WTC11 (cell line): ENCODE results near the gene KRT5. TPM values are rescaled to one million over a fixed set of nuclear protein-coding genes. Genes with fewer than 3 reads are reported as not detected.
"Not testable (repeated sequence)": the region's sequence is repeated elsewhere in the genome, so short reads cannot be mapped to it uniquely, and the experiment has no call there.

Source experiments
- ATAC-seq: fragments of 200-7000 bp; cut with Tn5 transposase; 2 replicates; pipeline ENCODE4 v1.10.0; 2021; ENCODE audit warnings: mild to moderate bottlenecking, moderate library complexity
- CTCF ChIA-PET: fragments of 300-600 bp; sonication (Branson Sonifier 250); formaldehyde crosslinking; loops from one replicate; lab custom pipeline; 2021; ENCODE audit warnings: antibody characterized with exemption; lab: Charles Lee
- POLR2A ChIA-PET: fragments of 350-600 bp; sonication (Branson Sonifier 250); formaldehyde crosslinking; loops from one replicate; lab custom pipeline; 2021; ENCODE audit warnings: antibody characterized with exemption; lab: Charles Lee
- DNase-seq: peaks from one replicate; pipeline ENCODE4 v3.0.0; 2021; ENCODE audit warnings: low spot score
- H3K27ac Mint-ChIP-seq: 2 replicates; pipeline ENCODE4 v1.8.0; 2021; ENCODE audit warnings: mixed read lengths
- H3K27me3 Mint-ChIP-seq: 2 replicates; pipeline ENCODE4 v1.8.0; 2021; ENCODE audit warnings: low read depth, mild to moderate bottlenecking, moderate library complexity, mixed read lengths
- H3K36me3 Mint-ChIP-seq: 2 replicates; pipeline ENCODE4 v1.8.0; 2021; ENCODE audit warnings: mixed read lengths
- H3K4me1 Mint-ChIP-seq: 2 replicates; pipeline ENCODE4 v1.8.0; 2022; ENCODE audit warnings: mixed read lengths
- H3K4me3 Mint-ChIP-seq: 2 replicates; pipeline ENCODE4 v1.8.0; 2021; ENCODE audit warnings: mild to moderate bottlenecking, moderate library complexity, mixed read lengths
- H3K9me3 Mint-ChIP-seq: 2 replicates; pipeline ENCODE4 v1.8.0; 2021; ENCODE audit warnings: mixed read lengths
- ATF1 ChIP-seq: sonication (generic); formaldehyde crosslinking; IDR thresholded peaks from 2 replicates; pipeline ENCODE4 v1.8.1; 2023; ENCODE audit warnings: mild to moderate bottlenecking, moderate library complexity, missing genetic modification reagents
- CTCF ChIP-seq: fragments of 200-600 bp; IDR thresholded peaks from 2 replicates; pipeline ENCODE4 v1.8.0; 2022; ENCODE audit warnings: antibody characterized with exemption
- EMX1 ChIP-seq: fragments of 250-450 bp; sonication (Bioruptor Pico); IDR thresholded peaks from 2 replicates; pipeline ENCODE4 v1.8.0; 2021; ENCODE audit warnings: mild to moderate bottlenecking
- FOXJ3 ChIP-seq: sonication (generic); formaldehyde crosslinking; IDR thresholded peaks from 2 replicates; pipeline ENCODE4 v1.9.0; 2021; ENCODE audit warnings: missing genetic modification reagents, mild to moderate bottlenecking, borderline replicate concordance
- GRHL2 ChIP-seq: fragments of 250-450 bp; sonication (Bioruptor Pico); IDR thresholded peaks from 2 replicates; pipeline ENCODE4 v1.8.0; 2022; ENCODE audit warnings: mild to moderate bottlenecking, moderate library complexity; ENCODE audit not compliant: insufficient replicate concordance, severe bottlenecking
- HMGA2 ChIP-seq: fragments of 250-450 bp; sonication (Bioruptor Pico); IDR thresholded peaks from 2 replicates; pipeline ENCODE4 v1.4.0; 2021; ENCODE audit warnings: mild to moderate bottlenecking, moderate library complexity
- JUN ChIP-seq: sonication (generic); formaldehyde crosslinking; IDR thresholded peaks from 2 replicates; pipeline ENCODE4 v1.8.0; 2023; ENCODE audit warnings: mild to moderate bottlenecking, missing genetic modification reagents
- NFATC4 ChIP-seq: fragments of 250-450 bp; sonication (Bioruptor Pico); IDR thresholded peaks from 2 replicates; pipeline ENCODE4 v1.9.0; 2021; ENCODE audit warnings: mild to moderate bottlenecking
- OVOL2 ChIP-seq: fragments of 250-450 bp; sonication (Bioruptor Pico); IDR thresholded peaks from 2 replicates; pipeline ENCODE4 v1.9.0; 2021; ENCODE audit warnings: mild to moderate bottlenecking, borderline replicate concordance
- SMAD3 ChIP-seq: sonication (generic); formaldehyde crosslinking; IDR thresholded peaks from 2 replicates; pipeline ENCODE4 v1.8.0; 2022; ENCODE audit warnings: missing genetic modification reagents, mild to moderate bottlenecking, borderline replicate concordance
- USF1 ChIP-seq: sonication (generic); formaldehyde crosslinking; IDR thresholded peaks from 2 replicates; pipeline ENCODE4 v1.8.0; 2022; ENCODE audit warnings: mild to moderate bottlenecking, missing genetic modification reagents
- ZBTB43 ChIP-seq: sonication (generic); formaldehyde crosslinking; IDR thresholded peaks from 2 replicates; pipeline ENCODE4 v1.8.1; 2023; ENCODE audit warnings: mild to moderate bottlenecking, missing genetic modification reagents
- ZNF138 ChIP-seq: sonication (generic); formaldehyde crosslinking; conservative IDR thresholded peaks from 2 replicates; pipeline ENCODE4 v1.8.1; 2022; ENCODE audit warnings: mild to moderate bottlenecking, moderate library complexity, missing genetic modification reagents
- ZNF263 ChIP-seq: sonication (generic); formaldehyde crosslinking; IDR thresholded peaks from 2 replicates; pipeline ENCODE4 v1.8.1; 2022; ENCODE audit warnings: low read depth, mild to moderate bottlenecking, moderate library complexity, missing genetic modification reagents
- ZNF396 ChIP-seq: fragments of 250-450 bp; sonication (Bioruptor Pico); IDR thresholded peaks from 2 replicates; pipeline ENCODE4 v1.8.0; 2021; ENCODE audit warnings: mild to moderate bottlenecking, moderate library complexity, borderline replicate concordance
- total RNA-seq: library from RNA; stranded (reverse); gene quantifications from 3 replicates; pipeline ENCODE4 v1.2.3, GENCODE V29; 2021

KRT5 gene
- total RNA-seq, 1 experiment from 2014 or later: not detected

- ATAC-seq, H3K4me3 Mint-ChIP-seq, POLR2A ChIA-PET, CTCF ChIA-PET, H3K27ac Mint-ChIP-seq, H3K36me3 Mint-ChIP-seq, DNase-seq, H3K27me3 Mint-ChIP-seq: not testable (repeated sequence)
- Mint-ChIP-seq H3K4me1 (peaks cover 27% of the 10 kb centered on the region), H3K9me3 (peaks cover 29% of the 10 kb centered on the region)
Measured at GRCh38 chr12:52492405-52492804, 27.8 kb downstream of the KRT5 start.

GRCh38 chr12:52491495-52491894 is 28.7 kb downstream of the KRT5 start:
- DNase-seq, H3K36me3 Mint-ChIP-seq, ATAC-seq, POLR2A ChIA-PET, H3K4me3 Mint-ChIP-seq, CTCF ChIA-PET, H3K27me3 Mint-ChIP-seq, H3K27ac Mint-ChIP-seq: not testable (repeated sequence)
- Mint-ChIP-seq H3K9me3 (peaks cover 29% of the 10 kb centered on the region), H3K4me1 (peaks cover 19% of the 10 kb centered on the region)

- TF ChIP-seq FOXJ3 (CRISPR knock-in tag) (no peak), EMX1 (CRISPR knock-in tag) (no peak), ZBTB43 (CRISPR knock-in tag) (no peak), HMGA2 (CRISPR knock-in tag) (no peak), SMAD3 (CRISPR knock-in tag) (no peak)
- no peak overlapping the region for H3K4me3 Mint-ChIP-seq
- ChIA-PET CTCF (no interaction called here), POLR2A (no interaction called here)
- peaks cover 34% of the 10 kb centered on the region for H3K9me3 Mint-ChIP-seq
- 0 out of 2 replicates have a peak, but pooled peaks cover 3% of the 10 kb centered on the region for H3K36me3 Mint-ChIP-seq
- ATAC-seq (no peak), DNase-seq (no peak)
- H3K27me3 Mint-ChIP-seq: peaks cover 6% of the 10 kb centered on the region; the same call in 1 of the 2 replicates
- no peak overlapping the region for H3K27ac Mint-ChIP-seq
- H3K4me1 Mint-ChIP-seq: no peaks in the 10 kb centered on the region
Measured at GRCh38 chr12:52488736-52489135, 31.5 kb downstream of the KRT5 start.

- H3K27ac Mint-ChIP-seq, DNase-seq, POLR2A ChIA-PET, ATAC-seq, H3K4me3 Mint-ChIP-seq, H3K27me3 Mint-ChIP-seq, H3K36me3 Mint-ChIP-seq, CTCF ChIA-PET, H3K4me1 Mint-ChIP-seq: not testable (repeated sequence)
- H3K9me3 Mint-ChIP-seq: peaks cover 34% of the 10 kb centered on the region
Measured at GRCh38 chr12:52487744-52488443, 32.3 kb downstream of the KRT5 start.

GRCh38 chr12:52487211-52487610 is 33.0 kb downstream of the KRT5 start:
- no peak for TF ChIP-seq USF1
- no peak for TF ChIP-seq ATF1
- no peak for TF ChIP-seq GRHL2 (CRISPR knock-in tag)
- no peak for TF ChIP-seq NFATC4
- TF ChIP-seq ZNF396: no peak
- TF ChIP-seq ZNF263 (CRISPR knock-in tag): no peak
- no peak for TF ChIP-seq JUN (CRISPR knock-in tag)
- TF ChIP-seq CTCF: no peak
- TF ChIP-seq ZNF138 (CRISPR knock-in tag): no peak
- TF ChIP-seq OVOL2 (CRISPR knock-in tag): no peak
- ChIA-PET POLR2A (no interaction called here), CTCF (interaction anchor here (0.7 kb wide), 1 partner anchor 392 kb away, joined by 3 read pairs; no protein-coding TSS in a partner anchor)
- Mint-ChIP-seq H3K27ac (no peak overlapping the region), H3K36me3 (0 out of 2 replicates have a peak, but pooled peaks cover 3% of the 10 kb centered on the region), H3K4me3 (no peak overlapping the region), H3K9me3 (peaks cover 34% of the 10 kb centered on the region), H3K27me3 (peaks cover 6% of the 10 kb centered on the region; the same call in 1 of the 2 replicates), H3K4me1 (no peaks in the 10 kb centered on the region)
- DNase-seq (no peak), ATAC-seq (no peak)
